ENCODE results near the gene MYO1D. TPM values are rescaled to one million over a fixed set of nuclear protein-coding genes. Genes with fewer than 3 reads are reported as not detected.
"Not testable (repeated sequence)": the region's sequence is repeated elsewhere in the genome, so short reads cannot be mapped to it uniquely, and the experiment has no call there.

Gene MYO1D
- total RNA-seq, 1 donor: 160 TPM

GRCh38 chr17:32651084-32651483, 225.8 kb downstream of the MYO1D start:
- Histone ChIP-seq H3K4me2 (ENCODE audit: insufficient read depth, low read length) (no peak overlapping the region), H3K9me3 (ENCODE audit: low read depth, low read length) (no peaks in the 10 kb centered on the region), H3K79me2 (ENCODE audit: insufficient read depth, low read length) (no peaks in the 10 kb centered on the region), H3K36me3 (ENCODE audit: insufficient read depth, low read length) (no peaks in the 10 kb centered on the region), H3K4me1 (ENCODE audit: insufficient read depth, low read length) (no peaks in the 10 kb centered on the region), H4K20me1 (ENCODE audit: insufficient read depth, low read length) (no peaks in the 10 kb centered on the region), H3K27ac (ENCODE audit: low read depth, low read length) (no peak overlapping the region), H2AFZ (ENCODE audit: low read length) (no peak overlapping the region), H3K4me3 (ENCODE audit: insufficient read depth, low read length) (no peak overlapping the region), H3K27me3 (ENCODE audit: insufficient read depth, low read length) (no peaks in the 10 kb centered on the region)
- DNase-seq (ENCODE audit: insufficient read length, low spot score, missing footprints): no peak
- TF ChIP-seq CTCF (IDR thresholded peaks at IDR 0.05; ENCODE audit: extremely low read depth, low read depth, low read length): no peak

GRCh38 chr17:32648450-32648849, 228.5 kb downstream of the MYO1D start:
- Histone ChIP-seq H3K4me2 (ENCODE audit: insufficient read depth, low read length) (no peak overlapping the region), H3K9me3 (ENCODE audit: low read depth, low read length) (no peaks in the 10 kb centered on the region), H3K36me3 (ENCODE audit: insufficient read depth, low read length) (no peaks in the 10 kb centered on the region), H3K4me1 (ENCODE audit: insufficient read depth, low read length) (no peaks in the 10 kb centered on the region), H2AFZ (ENCODE audit: low read length) (no peak overlapping the region), H3K4me3 (ENCODE audit: insufficient read depth, low read length) (no peak overlapping the region), H3K27me3 (ENCODE audit: insufficient read depth, low read length) (no peaks in the 10 kb centered on the region), H3K79me2 (ENCODE audit: insufficient read depth, low read length) (no peaks in the 10 kb centered on the region), H4K20me1 (ENCODE audit: insufficient read depth, low read length) (no peaks in the 10 kb centered on the region), H3K27ac (ENCODE audit: low read depth, low read length) (no peak overlapping the region)
- no peak for DNase-seq (ENCODE audit: insufficient read length, low spot score, missing footprints)
- no peak for TF ChIP-seq CTCF (IDR thresholded peaks at IDR 0.05; ENCODE audit: extremely low read depth, low read depth, low read length)

- H3K27me3 ChIP-seq (ENCODE audit: insufficient read depth, low read length): no peaks in the 10 kb centered on the region
- H3K4me1 ChIP-seq (ENCODE audit: insufficient read depth, low read length): no peaks in the 10 kb centered on the region
- H4K20me1 ChIP-seq (ENCODE audit: insufficient read depth, low read length): no peaks in the 10 kb centered on the region
- no peak for DNase-seq (ENCODE audit: insufficient read length, low spot score, missing footprints)
- no peak for TF ChIP-seq CTCF (IDR thresholded peaks at IDR 0.05; ENCODE audit: extremely low read depth, low read depth, low read length)
- H3K4me2 ChIP-seq (ENCODE audit: insufficient read depth, low read length): no peak overlapping the region
- no peak overlapping the region for H3K4me3 ChIP-seq (ENCODE audit: insufficient read depth, low read length)
- no peaks in the 10 kb centered on the region for H3K9me3 ChIP-seq (ENCODE audit: low read depth, low read length)
- H3K79me2 ChIP-seq (ENCODE audit: insufficient read depth, low read length): no peaks in the 10 kb centered on the region
- H3K27ac ChIP-seq (ENCODE audit: low read depth, low read length): no peak overlapping the region
- H2AFZ ChIP-seq (ENCODE audit: low read length): no peak overlapping the region
- H3K36me3 ChIP-seq (ENCODE audit: insufficient read depth, low read length): no peaks in the 10 kb centered on the region
These were observed 230.0 kb downstream of the MYO1D start for GRCh38 chr17:32646941-32647340.

GRCh38 chr17:32641514-32641913, 235.4 kb downstream of the MYO1D start:
- H4K20me1 ChIP-seq (ENCODE audit: insufficient read depth, low read length); H3K79me2 ChIP-seq (ENCODE audit: insufficient read depth, low read length); H3K27me3 ChIP-seq (ENCODE audit: insufficient read depth, low read length); H2AFZ ChIP-seq (ENCODE audit: low read length); H3K4me1 ChIP-seq (ENCODE audit: insufficient read depth, low read length); H3K4me2 ChIP-seq (ENCODE audit: insufficient read depth, low read length); H3K36me3 ChIP-seq (ENCODE audit: insufficient read depth, low read length); H3K4me3 ChIP-seq (ENCODE audit: insufficient read depth, low read length); H3K27ac ChIP-seq (ENCODE audit: low read depth, low read length); H3K9me3 ChIP-seq (ENCODE audit: low read depth, low read length); DNase-seq (ENCODE audit: insufficient read length, low spot score, missing footprints): not testable (repeated sequence)

All from osteoblast (primary cell).